Ovary (tissue), 9 donors: ENCODE results near the gene LRP1-AS. TPM values are rescaled to one million over a fixed set of nuclear protein-coding genes. Genes with fewer than 3 reads are reported as not detected.
A peak's percentile ranks its signal among the peaks of the same experiment; 100 is the strongest.

Source experiments
- DNase-seq, 5 donors: peaks; one replicate each; pipeline ENCODE4 v3.0.0-alpha.2; 2019 to 2020
- H3K27ac ChIP-seq, 2 donors: fragments of 200-600 bp; one replicate each; pipeline versions ENCODE4 v1.5.1 to v1.8.0; 2019 to 2022
- H3K27me3 ChIP-seq: fragments of 200-600 bp; one replicate; pipeline ENCODE4 v1.8.0; 2022
- H3K36me3 ChIP-seq: fragments of 200-600 bp; sonication (generic); one replicate; pipeline ENCODE4 v1.5.1; 2019
- H3K4me1 ChIP-seq: one replicate; pipeline ENCODE4 v1.8.1; 2013; ENCODE audit warnings: mild to moderate bottlenecking, moderate library complexity; ENCODE audit not compliant: insufficient read depth
- H3K4me3 ChIP-seq: fragments of 200-600 bp; sonication (generic); one replicate; pipeline ENCODE4 v1.5.1; 2017
- H3K9me3 ChIP-seq, 2 donors: fragments of 200-600 bp in 1 of 2; sonication (generic) in 1 of 2; one replicate each; pipeline versions ENCODE4 v1.5.1 to v1.8.1; 2013 to 2019; ENCODE audit warnings: mild to moderate bottlenecking in 1 of 2, moderate library complexity in 1 of 2
- EP300 ChIP-seq: sonication (generic); formaldehyde crosslinking; IDR thresholded peaks from one replicate; pipeline ENCODE4 v1.6.1; 2017; ENCODE audit warnings: antibody characterized with exemption
- POLR2A ChIP-seq: fragments of 450-650 bp; IDR thresholded peaks from one replicate; pipeline ENCODE4 v1.6.1; 2017; ENCODE audit warnings: antibody characterized with exemption, mild to moderate bottlenecking, moderate library complexity
- whole genome bisulfite sequencing, 3 donors: extraction: QIAGEN DNeasy Blood & Tissue Kit in 1 of 3; methylation state at CpG; one replicate each; pipeline versions ENCODE4 v1.1.5 to v1.1.7; 2013 to 2017; 5-methylcytosine and 5-hydroxymethylcytosine counted together
- intact Hi-C, 4 donors: fragments of 100-400 bp; cut with DNase I; formaldehyde crosslinking; loops; one replicate each; pipeline versions ENCODE4 v1.11.0 to v1.15.1; 2022 to 2023
- polyA plus RNA-seq, 2 donors: library from polyadenylated mRNA; stranded (reverse); fragments of 200-250 nt in 1 of 2; fragments of 350-450 nt in 1 of 2; fragmentation: Illumina TruSeq in 1 of 2; extraction: RNeasy Lipid Tissue Mini Kit (QIAGEN cat#74804) in 1 of 2; gene quantifications; one replicate each; pipeline ENCODE4 v1.2.3, GENCODE V29; 2013 to 2014
- total RNA-seq, 7 donors: library from RNA; depleted of rRNA in 2 of 7; stranded (reverse); fragments of >200 nt in 2 of 7; fragmentation: NEBNext Ultra II Directional in 3 of 7; extraction: Animal tissue kit (Norgen Biotek cat#: 25700) in 3 of 7; gene quantifications; one replicate each; pipeline versions ENCODE4 v1.1.0 to v1.2.4, GENCODE V29; 2016 to 2023
- TF ChIP-seq, protein P1 (sequence below), 3 donors: fragments of 450-650 bp in 2 of 3; fragments of 200-600 bp in 1 of 3; IDR thresholded peaks; one replicate each; pipeline versions ENCODE4 v1.5.1 to v1.8.0; 2016 to 2022; ENCODE audit warnings: antibody characterized with exemption in 3 of 3, mild to moderate bottlenecking in 1 of 3
- donor health status: DM: no; HTN: no; CAD: no; lungs with moderate emphysema.
- donor health status: DM: no; HTN: no; CAD: no.
- donor health status: Bipolar disorder and iron deficiency.
- donor health status: DM: yes; HTN: yes; CAD: no.
- donor health status: DM: no; HTN: no; CAD: no.
- donor health status: DM: yes; HTN: yes; CAD: no.

Gene LRP1-AS
- total and polyA plus RNA-seq, 9 donors = not detected

DNA sequence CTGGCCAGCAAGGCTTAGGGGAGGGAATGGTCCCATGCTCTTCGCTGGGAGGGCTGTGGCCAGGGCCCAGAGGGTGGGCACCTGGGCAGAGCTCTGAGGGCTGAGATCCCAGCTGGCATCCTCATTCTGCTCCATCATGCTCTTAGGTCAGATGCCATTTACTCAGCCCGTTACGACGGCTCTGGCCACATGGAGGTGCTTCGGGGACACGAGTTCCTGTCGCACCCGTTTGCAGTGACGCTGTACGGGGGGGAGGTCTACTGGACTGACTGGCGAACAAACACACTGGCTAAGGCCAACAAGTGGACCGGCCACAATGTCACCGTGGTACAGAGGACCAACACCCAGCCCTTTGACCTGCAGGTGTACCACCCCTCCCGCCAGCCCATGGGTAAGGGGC lies 30.8 kb upstream of the LRP1-AS start:
- TF ChIP-seq, protein P1, sequence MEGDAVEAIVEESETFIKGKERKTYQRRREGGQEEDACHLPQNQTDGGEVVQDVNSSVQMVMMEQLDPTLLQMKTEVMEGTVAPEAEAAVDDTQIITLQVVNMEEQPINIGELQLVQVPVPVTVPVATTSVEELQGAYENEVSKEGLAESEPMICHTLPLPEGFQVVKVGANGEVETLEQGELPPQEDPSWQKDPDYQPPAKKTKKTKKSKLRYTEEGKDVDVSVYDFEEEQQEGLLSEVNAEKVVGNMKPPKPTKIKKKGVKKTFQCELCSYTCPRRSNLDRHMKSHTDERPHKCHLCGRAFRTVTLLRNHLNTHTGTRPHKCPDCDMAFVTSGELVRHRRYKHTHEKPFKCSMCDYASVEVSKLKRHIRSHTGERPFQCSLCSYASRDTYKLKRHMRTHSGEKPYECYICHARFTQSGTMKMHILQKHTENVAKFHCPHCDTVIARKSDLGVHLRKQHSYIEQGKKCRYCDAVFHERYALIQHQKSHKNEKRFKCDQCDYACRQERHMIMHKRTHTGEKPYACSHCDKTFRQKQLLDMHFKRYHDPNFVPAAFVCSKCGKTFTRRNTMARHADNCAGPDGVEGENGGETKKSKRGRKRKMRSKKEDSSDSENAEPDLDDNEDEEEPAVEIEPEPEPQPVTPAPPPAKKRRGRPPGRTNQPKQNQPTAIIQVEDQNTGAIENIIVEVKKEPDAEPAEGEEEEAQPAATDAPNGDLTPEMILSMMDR (IDR thresholded peaks at IDR 0.05) = no peak
- TF ChIP-seq EP300 = no peak
- no peak for TF ChIP-seq POLR2A
- H3K27me3 ChIP-seq = no peaks in the 10 kb centered on the region
- WGBS, 3 donors = 81 to 87% (median 86%) methylated on average over 14 of the region's 14 CpGs
- intact Hi-C loops = loop anchor here in 2 of 4 donors (2.0 to 5.0 kb wide), 2 partner anchors 51 to 106 kb away; no protein-coding TSS in a partner anchor
- no peaks in the 10 kb centered on the region for H3K36me3 ChIP-seq
- H3K4me1 ChIP-seq = peaks cover 3% of the 10 kb centered on the region
- H3K9me3 ChIP-seq = no peaks in the 10 kb centered on the region
- no peak for DNase-seq
- no peak overlapping the region for H3K4me3 ChIP-seq
- H3K27ac ChIP-seq = no peak overlapping the region

DNA sequence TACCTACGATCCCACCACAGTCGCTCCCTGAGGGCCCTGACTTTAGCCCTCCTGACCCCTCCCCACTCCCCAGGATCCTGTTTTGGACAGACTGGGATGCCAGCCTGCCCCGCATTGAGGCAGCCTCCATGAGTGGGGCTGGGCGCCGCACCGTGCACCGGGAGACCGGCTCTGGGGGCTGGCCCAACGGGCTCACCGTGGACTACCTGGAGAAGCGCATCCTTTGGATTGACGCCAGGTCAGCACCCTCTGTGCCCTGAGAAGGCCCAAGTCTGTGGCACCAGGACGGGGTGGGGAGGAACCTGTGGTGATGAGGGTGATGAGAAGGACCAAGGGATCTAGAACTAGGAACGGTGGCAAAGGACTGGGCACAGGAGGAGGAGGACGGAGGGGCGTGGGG lies 29.9 kb upstream of the LRP1-AS start:
- Histone ChIP-seq H3K27ac (no peak overlapping the region), H3K9me3 (no peaks in the 10 kb centered on the region), H3K36me3 (no peaks in the 10 kb centered on the region), H3K4me3 (no peak overlapping the region), H3K4me1 (peaks cover 3% of the 10 kb centered on the region), H3K27me3 (no peaks in the 10 kb centered on the region)
- intact Hi-C loops = loop anchor here in 2 of 4 donors (2.0 to 5.0 kb wide), 2 partner anchors 49 to 105 kb away; partner anchors contain the start of gene LRP1 (in 1 of the 2)
- WGBS, 3 donors = 85 to 90% (median 88%) methylated on average over 16 of the region's 16 CpGs
- TF ChIP-seq POLR2A (no peak), EP300 (no peak)
- TF ChIP-seq, protein P1 (IDR thresholded peaks at IDR 0.05) = no peak
- DNase-seq = peak in 1 of 5 donors; percentile 57

DNA sequence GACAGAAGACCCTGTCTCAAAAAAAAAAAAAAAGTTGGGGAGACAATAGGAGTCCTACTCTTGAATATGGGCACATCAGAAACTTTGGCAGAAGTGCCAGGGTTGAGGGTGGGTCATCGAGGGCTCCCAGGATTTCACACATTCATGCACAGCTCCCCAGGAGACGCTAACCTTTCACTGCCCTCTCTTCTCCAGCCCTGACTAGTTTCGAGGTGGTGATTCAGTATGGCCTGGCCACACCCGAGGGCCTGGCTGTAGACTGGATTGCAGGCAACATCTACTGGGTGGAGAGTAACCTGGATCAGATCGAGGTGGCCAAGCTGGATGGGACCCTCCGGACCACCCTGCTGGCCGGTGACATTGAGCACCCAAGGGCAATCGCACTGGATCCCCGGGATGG lies 29.4 kb upstream of the LRP1-AS start:
- no peak overlapping the region for H3K4me3 ChIP-seq
- TF ChIP-seq, protein P1 (IDR thresholded peaks at IDR 0.05) = no peak
- TF ChIP-seq EP300 = no peak
- no peaks in the 10 kb centered on the region for H3K27me3 ChIP-seq
- no peak overlapping the region for H3K27ac ChIP-seq
- H3K9me3 ChIP-seq = no peaks in the 10 kb centered on the region
- DNase-seq = no peak
- peaks cover 3% of the 10 kb centered on the region for H3K4me1 ChIP-seq
- intact Hi-C loops = loop anchor here in 2 of 4 donors (2.0 to 5.0 kb wide), 2 partner anchors 48 to 105 kb away; partner anchors contain the start of gene LRP1 (in 1 of the 2)
- H3K36me3 ChIP-seq = no peaks in the 10 kb centered on the region
- 80 to 81% (median 81%) methylated on average over 9 of the region's 9 CpGs for WGBS, 3 donors

DNA sequence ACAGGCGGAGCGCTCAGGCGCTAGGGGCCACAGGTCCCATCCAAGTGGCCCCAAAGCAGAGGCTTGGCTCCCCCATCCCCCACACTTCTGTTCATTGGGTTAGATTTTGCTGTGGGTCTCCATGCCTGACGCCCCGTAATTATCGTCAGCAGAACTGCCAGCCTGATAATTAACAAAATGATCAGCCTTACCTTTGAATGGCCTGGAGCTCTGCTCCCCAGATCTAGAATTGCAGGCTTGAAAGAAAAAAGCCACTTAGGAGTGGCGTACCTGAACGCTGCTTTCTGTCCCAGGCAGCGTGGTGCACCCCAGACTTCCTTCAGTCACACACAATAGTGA lies 28.7 kb upstream of the LRP1-AS start:
- peaks cover 5% of the 10 kb centered on the region for H3K4me1 ChIP-seq
- H3K27me3 ChIP-seq = no peaks in the 10 kb centered on the region
- no peaks in the 10 kb centered on the region for H3K36me3 ChIP-seq
- peak overlapping the region in 1 of 2 donors; percentile 43 for H3K27ac ChIP-seq
- no peak for DNase-seq
- intact Hi-C loops = loop anchor here in 2 of 4 donors (2.0 to 5.0 kb wide), 2 partner anchors 47 to 104 kb away; partner anchors contain the start of gene LRP1 (in 1 of the 2)
- TF ChIP-seq POLR2A = no peak
- TF ChIP-seq, protein P1 (IDR thresholded peaks at IDR 0.05) = peak in 1 of 3 donors; percentile 22
- no peaks in the 10 kb centered on the region for H3K9me3 ChIP-seq
- 82 to 88% (median 87%) methylated on average over 9 of the region's 9 CpGs for WGBS, 3 donors
- no peak overlapping the region for H3K4me3 ChIP-seq
